Esophagus (tissue), 2 donors: Measurements from ENCODE around the gene C10orf120. TPM values are rescaled to one million over a fixed set of nuclear protein-coding genes. Genes with fewer than 3 reads are reported as not detected.

Source experiments
- H3K27ac ChIP-seq, 2 donors: one replicate each; pipeline ENCODE4 v1.5.1; 2013; ENCODE audit warnings: low read depth in 2 of 2, mild to moderate bottlenecking in 2 of 2, inconsistent platforms in 1 of 2, low read length in 1 of 2, moderate library complexity in 1 of 2
- H3K27me3 ChIP-seq, 2 donors: one replicate each; pipeline ENCODE4 v1.6.1; 2013; ENCODE audit warnings: low read length in 2 of 2, control low read depth in 1 of 2, mild to moderate bottlenecking in 1 of 2; ENCODE audit not compliant: insufficient read depth in 2 of 2, control insufficient read depth in 1 of 2
- H3K36me3 ChIP-seq, 2 donors: one replicate each; pipeline ENCODE4 v1.6.1; 2013; ENCODE audit warnings: low read length in 1 of 2; ENCODE audit not compliant: control insufficient read depth in 2 of 2, insufficient read depth in 2 of 2
- H3K4me1 ChIP-seq, 2 donors: one replicate each; pipeline ENCODE4 v1.6.1; 2013; ENCODE audit warnings: low read length in 1 of 2; ENCODE audit not compliant: control insufficient read depth in 2 of 2, insufficient read depth in 2 of 2
- H3K4me3 ChIP-seq, 2 donors: one replicate each; pipeline ENCODE4 v1.5.1; 2013; ENCODE audit warnings: low read length in 2 of 2, mild to moderate bottlenecking in 2 of 2, low read depth in 1 of 2, moderate library complexity in 1 of 2
- H3K9me3 ChIP-seq, 2 donors: one replicate each; pipeline ENCODE4 v1.6.1; 2013; ENCODE audit warnings: mild to moderate bottlenecking in 2 of 2, low read depth in 1 of 2, low read length in 1 of 2, moderate library complexity in 1 of 2; ENCODE audit not compliant: control insufficient read depth in 2 of 2, insufficient read depth in 1 of 2
- WGBS, 2 donors: extraction: QIAGEN DNeasy Blood & Tissue Kit; methylation state at CpG; one replicate each; pipeline ENCODE4 v1.1.7; 2013; 5-methylcytosine and 5-hydroxymethylcytosine counted together
- polyA plus RNA-seq, 2 donors: library from polyadenylated mRNA; stranded (reverse); fragments of 200-250 nt; gene quantifications; one replicate each; pipeline ENCODE4 v1.2.3, GENCODE V29; 2013
- donor health status: healthy with polysubstance abuse.
- donor health status: Bipolar disorder and iron deficiency.

Gene C10orf120
- polyA plus RNA-seq, 2 donors: not detected

DNA sequence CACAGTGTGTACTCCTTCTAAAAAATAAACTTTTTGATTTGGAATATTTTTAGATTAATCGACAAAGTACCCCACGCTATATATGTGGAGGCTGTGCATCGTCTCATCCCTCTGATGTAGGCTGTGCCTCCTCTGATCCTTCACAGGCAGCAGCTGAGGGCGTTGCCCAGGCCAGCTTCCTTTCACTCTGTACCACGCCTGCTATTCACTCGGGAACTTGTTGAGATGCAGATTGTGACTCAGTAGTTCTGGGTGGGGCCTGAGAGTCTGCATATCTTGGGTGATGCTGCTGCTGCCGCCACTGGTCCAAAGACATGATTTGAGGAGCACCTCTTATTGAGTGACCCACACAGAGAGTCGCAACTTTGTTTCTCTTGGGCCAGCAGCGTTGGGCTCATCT, 7.9 kb upstream of the C10orf120 start:
- 57 to 62% methylated on average over 9 of the region's 9 CpGs for WGBS, 2 donors
- H3K27ac ChIP-seq: no peak overlapping the region
- H3K4me3 ChIP-seq: no peak overlapping the region
- peaks cover 0 to 3% of the 10 kb centered on the region in 2 donors for H3K27me3 ChIP-seq
- no peaks in the 10 kb centered on the region for H3K36me3 ChIP-seq
- peaks cover 0 to 7% of the 10 kb centered on the region in 2 donors for H3K9me3 ChIP-seq
- no peaks in the 10 kb centered on the region for H3K4me1 ChIP-seq

DNA sequence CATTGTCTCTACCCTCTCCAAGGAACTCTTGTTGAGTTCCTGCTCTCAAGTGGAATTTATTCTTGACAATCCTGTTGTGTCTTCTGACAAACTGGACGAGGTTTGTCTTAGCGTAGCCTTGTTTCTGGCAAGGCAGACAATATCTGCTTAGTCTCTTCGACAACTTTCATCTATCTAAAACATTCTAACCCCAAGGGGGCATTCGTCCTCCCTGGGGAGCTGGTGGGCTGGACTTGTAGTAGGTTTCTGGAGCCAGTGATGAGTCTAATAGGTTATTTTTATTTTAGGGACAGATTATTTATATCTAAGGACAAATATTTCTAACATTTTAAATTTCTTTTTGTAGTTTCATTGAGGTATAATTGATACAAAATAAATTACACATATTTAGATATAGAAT, 7.3 kb upstream of the C10orf120 start:
- Histone ChIP-seq H3K27ac (no peak overlapping the region), H3K4me1 (no peaks in the 10 kb centered on the region), H3K9me3 (peaks cover 0 to 6% of the 10 kb centered on the region in 2 donors), H3K4me3 (no peak overlapping the region), H3K36me3 (no peaks in the 10 kb centered on the region), H3K27me3 (peaks cover 0 to 3% of the 10 kb centered on the region in 2 donors)
- 63 to 67% methylated on average over 4 of the region's 4 CpGs for WGBS, 2 donors

DNA sequence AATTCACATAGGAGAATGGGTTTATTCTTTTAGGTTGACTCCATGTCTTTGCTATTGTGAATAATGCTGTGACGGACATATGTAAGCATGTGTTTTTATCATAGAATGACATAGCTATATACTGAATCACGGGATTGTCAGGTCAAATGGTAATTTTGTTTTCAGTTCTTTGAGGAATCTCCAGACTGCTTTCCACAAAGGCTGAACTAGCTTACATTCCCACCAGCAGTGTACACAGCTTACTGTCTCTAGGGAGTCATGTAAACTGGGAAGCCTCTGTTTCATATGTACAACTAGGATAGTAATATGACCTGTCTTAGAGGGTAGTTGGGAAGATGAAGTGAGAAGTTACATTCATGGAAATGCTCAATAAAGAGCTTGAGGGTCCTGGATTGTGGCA, 6.8 kb upstream of the C10orf120 start:
- Histone ChIP-seq H3K4me1 (no peaks in the 10 kb centered on the region), H3K27me3 (peaks cover 0 to 3% of the 10 kb centered on the region in 2 donors), H3K4me3 (no peak overlapping the region), H3K27ac (no peak overlapping the region), H3K36me3 (no peaks in the 10 kb centered on the region), H3K9me3 (peaks cover 0 to 2% of the 10 kb centered on the region in 2 donors)
- 84 to 90% methylated on average over 2 of the region's 2 CpGs for WGBS, 2 donors

DNA sequence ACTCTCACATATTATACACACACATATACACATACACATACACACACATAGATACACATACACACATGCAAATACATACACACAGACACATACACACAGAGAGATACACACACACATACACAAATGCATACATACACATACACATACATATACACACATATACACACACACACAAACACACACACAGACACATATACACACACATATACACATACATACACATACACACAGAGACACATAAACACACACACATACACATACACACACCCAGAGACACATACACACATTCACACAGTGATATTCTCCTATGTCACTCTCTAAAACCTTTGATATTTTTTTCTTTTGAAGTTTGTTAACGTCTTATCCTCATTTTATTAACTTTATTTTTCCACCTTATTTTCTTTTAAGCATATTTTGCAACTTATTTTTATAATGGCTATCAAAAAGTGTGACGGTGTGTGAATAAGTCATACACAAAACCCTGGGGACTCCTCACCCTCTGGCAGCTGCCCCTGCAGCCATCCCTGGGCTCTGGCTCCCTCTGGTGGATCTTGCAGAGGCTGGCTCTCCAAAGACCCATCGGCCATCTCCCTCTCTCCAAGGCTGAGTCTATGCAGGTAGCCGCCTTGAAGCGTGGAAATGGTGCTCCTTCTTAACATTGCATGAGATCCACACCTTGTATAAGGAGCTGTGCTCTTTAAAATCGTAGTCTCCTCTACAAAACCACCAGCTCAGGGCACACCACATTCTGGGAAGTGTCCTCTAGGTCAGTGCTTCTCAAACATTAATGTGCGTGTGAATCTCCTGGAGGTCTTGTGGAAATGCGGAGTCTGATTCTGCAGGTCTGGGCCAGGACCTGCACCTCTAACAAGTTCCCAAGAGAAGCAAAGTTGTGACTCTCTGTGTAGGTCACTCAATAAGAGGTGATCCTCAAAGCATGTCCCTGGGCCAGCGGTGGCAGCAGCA, 4.1 kb upstream of the C10orf120 start:
- 39 to 43% methylated on average over 9 of the region's 9 CpGs for WGBS, 2 donors

DNA sequence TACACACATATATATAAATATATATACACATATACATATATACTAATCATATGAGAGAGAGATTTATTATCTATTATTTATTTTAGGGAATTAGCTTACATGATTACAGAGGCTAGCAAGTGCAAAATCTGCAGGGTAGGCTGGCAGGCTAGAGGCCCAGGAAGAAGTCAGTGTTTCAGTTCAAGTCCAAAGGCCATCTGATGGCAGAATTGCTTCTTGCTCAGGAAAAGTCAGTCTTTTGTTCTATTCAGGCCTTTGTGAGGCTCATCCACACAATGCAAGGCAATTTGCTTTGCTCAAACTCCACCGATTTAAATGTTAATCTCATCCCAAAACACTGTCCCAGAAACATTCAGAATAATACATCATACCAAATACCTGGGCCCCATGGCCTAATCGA, 2.6 kb upstream of the C10orf120 start:
- Histone ChIP-seq H3K27ac (no peak overlapping the region), H3K9me3 (no peaks in the 10 kb centered on the region), H3K4me1 (no peaks in the 10 kb centered on the region), H3K27me3 (no peaks in the 10 kb centered on the region), H3K36me3 (no peaks in the 10 kb centered on the region), H3K4me3 (no peak overlapping the region)
- WGBS, 2 donors: 61 to 69% methylated on average over 2 of the region's 2 CpGs

More for the DNA sequence above, 4.1 kb upstream of the C10orf120 start:
- Histone ChIP-seq H3K27ac (no peak overlapping the region), H3K4me3 (no peak overlapping the region), H3K36me3 (no peaks in the 10 kb centered on the region), H3K9me3 (peaks cover 0 to 2% of the 10 kb centered on the region in 2 donors), H3K27me3 (no peaks in the 10 kb centered on the region), H3K4me1 (no peaks in the 10 kb centered on the region)

DNA sequence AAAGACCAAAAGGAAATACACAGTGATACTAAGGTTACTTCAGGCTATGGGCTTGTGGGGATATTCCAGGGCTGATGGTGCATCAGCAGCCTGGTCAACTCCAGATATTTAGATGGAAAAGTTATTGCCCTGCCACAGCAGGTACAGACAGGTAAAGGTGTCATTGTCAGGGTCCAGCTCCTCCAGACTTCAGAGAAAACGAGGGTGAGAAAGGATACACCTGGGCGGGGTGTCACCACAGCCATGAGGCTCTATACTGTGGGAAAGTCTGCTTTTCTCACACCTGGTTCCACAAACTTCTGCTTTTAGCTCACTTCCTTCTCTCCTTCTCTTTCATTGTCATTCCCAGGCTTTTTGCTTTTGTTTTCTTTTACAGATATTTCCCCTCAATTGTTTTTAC, 2.0 kb upstream of the C10orf120 start:
- no peaks in the 10 kb centered on the region for H3K9me3 ChIP-seq
- no peaks in the 10 kb centered on the region for H3K36me3 ChIP-seq
- H3K27ac ChIP-seq: no peak overlapping the region
- 45 to 49% methylated on average over 2 of the region's 2 CpGs for WGBS, 2 donors
- no peaks in the 10 kb centered on the region for H3K27me3 ChIP-seq
- no peak overlapping the region for H3K4me3 ChIP-seq
- H3K4me1 ChIP-seq: no peaks in the 10 kb centered on the region

DNA sequence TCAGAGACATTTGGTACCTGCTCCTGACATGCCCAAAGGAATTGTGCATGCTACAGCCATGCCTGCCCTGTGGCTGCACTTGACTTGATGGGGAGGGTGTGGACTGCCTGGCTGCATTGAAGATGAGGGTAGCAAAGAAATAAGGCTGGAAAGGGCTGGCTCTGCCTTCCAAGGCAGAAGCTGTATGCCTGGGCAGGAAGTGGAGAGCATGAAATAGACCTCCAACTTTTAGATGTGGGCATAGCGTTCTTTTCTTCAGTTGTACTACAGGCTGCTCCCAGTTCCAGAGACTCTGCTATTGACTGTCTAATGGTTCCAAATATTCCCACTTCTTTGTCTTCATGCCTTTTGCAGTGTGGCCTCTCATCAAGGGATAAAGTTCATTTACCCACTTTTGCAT, 3.0 kb downstream of the C10orf120 start:
- no peaks in the 10 kb centered on the region for H3K9me3 ChIP-seq
- WGBS, 2 donors: 83 to 93% methylated on average over 1 of the region's 1 CpG
- no peaks in the 10 kb centered on the region for H3K4me1 ChIP-seq
- H3K27me3 ChIP-seq: no peaks in the 10 kb centered on the region
- H3K4me3 ChIP-seq: no peak overlapping the region
- no peaks in the 10 kb centered on the region for H3K36me3 ChIP-seq
- no peak overlapping the region for H3K27ac ChIP-seq

DNA sequence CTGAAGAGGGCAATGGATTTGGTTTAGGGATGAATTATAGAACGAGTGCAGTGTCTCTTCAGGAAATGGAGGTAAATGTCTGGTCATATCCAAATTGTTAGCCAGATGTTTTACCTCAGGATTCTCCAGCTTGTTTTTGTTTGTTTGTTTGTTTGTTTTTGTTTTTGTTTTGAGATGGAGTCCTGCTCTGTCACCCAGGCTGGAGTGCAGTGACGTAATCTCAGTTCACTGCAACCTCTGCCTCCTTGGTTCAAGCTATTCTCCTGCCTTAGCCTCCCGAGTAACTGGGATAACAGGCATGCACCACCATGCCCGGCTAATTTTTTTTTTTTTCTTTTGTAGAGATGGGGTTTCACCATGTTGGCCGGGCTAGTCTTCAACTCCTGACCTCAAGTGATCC, 6.9 kb downstream of the C10orf120 start:
- H3K9me3 ChIP-seq: no peaks in the 10 kb centered on the region
- H3K27me3 ChIP-seq: no peaks in the 10 kb centered on the region
- H3K36me3 ChIP-seq: no peaks in the 10 kb centered on the region
- H3K27ac ChIP-seq: no peak overlapping the region
- no peaks in the 10 kb centered on the region for H3K4me1 ChIP-seq
- no peak overlapping the region for H3K4me3 ChIP-seq
- WGBS, 2 donors: 62 to 83% methylated on average over 5 of the region's 5 CpGs

DNA sequence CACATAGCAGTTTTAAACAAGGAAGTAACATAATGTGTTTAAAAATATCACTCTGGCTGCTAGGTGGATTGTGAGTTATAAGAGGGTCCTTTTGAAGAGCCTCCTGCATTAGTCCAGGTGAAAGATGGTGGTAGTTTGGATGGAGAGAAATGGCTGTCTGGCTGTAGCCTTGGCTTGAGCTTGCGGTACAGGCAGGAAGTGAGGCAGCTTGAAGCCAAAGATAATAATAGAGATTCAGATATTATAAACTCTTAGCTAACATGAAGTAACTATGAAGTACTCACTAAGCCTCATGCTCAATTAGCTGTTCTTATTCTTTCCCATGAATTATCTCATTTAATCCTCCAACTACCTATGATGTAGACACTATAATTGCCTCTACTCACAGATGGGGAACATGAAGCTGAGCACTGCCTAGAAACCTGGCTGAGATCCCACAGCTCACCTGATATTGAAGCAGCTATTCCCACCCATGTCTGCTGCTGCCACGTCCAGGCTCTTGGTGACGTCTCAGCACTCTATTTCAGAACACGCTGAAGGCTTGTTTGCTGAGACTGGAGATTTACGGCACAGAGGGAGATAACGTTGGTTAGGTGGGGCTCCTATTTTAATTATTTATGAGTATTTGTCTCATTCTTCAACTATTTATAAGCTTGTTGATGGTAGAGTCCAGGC, 10.4 kb downstream of the C10orf120 start:
- Histone ChIP-seq H3K27ac (no peak overlapping the region), H3K4me1 (no peaks in the 10 kb centered on the region)
- WGBS, 2 donors: 56 to 70% methylated on average over 6 of the region's 6 CpGs

More for the DNA sequence above, 10.4 kb downstream of the C10orf120 start:
- H3K36me3 ChIP-seq: no peaks in the 10 kb centered on the region
- H3K27me3 ChIP-seq: no peaks in the 10 kb centered on the region
- no peaks in the 10 kb centered on the region for H3K9me3 ChIP-seq
- H3K4me3 ChIP-seq: no peak overlapping the region
